HG02623 (cell line): ENCODE data around the gene MICAL2.

Source experiments
- ATAC-seq: cut with Tn5 transposase; IDR thresholded peaks from one replicate; pipeline ENCODE4 v1.9.1; 2021; ENCODE audit warnings: moderate library complexity; ENCODE audit not compliant: unreplicated experiment

The MICAL2 gene

GRCh38 chr11:12098601-12099000, 11.8 kb upstream of the MICAL2 start:
- no peak for ATAC-seq

- ATAC-seq, result no peak
Measured at GRCh38 chr11:12099132-12099873, 11.1 kb upstream of the MICAL2 start.

DNA sequence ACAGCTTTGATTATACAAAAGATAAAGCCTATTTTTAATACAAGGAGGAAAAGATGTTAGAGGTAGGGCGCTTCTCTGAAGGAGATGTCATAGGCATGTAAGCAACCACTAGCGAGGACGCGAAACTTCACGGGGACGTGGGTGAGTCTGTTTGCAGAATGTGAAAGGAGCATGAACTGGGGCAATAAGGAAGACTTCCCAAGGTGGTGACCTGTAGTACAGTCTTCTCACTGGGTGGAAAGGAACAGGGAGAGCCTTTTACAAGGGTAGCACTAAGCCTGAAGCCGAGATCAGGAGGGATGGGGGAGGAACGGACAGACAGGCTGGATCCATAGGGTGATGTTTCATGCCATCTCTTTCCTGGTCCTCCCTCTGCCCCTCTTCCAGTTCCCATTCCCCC, 10.0 kb upstream of the MICAL2 start:
- ATAC-seq, result no peak

GRCh38 chr11:12100841-12101242, 9.5 kb upstream of the MICAL2 start:
- no peak for ATAC-seq

- ATAC-seq, result no peak
Measured at GRCh38 chr11:12101318-12101717, 9.1 kb upstream of the MICAL2 start.

- no peak for ATAC-seq
Measured at GRCh38 chr11:12102588-12103410, 7.6 kb upstream of the MICAL2 start.

GRCh38 chr11:12103411-12104225, 6.8 kb upstream of the MICAL2 start:
- ATAC-seq, result no peak

GRCh38 chr11:12105471-12105870, 4.9 kb upstream of the MICAL2 start:
- no peak for ATAC-seq

GRCh38 chr11:12106101-12106500, 4.3 kb upstream of the MICAL2 start:
- no peak for ATAC-seq

DNA sequence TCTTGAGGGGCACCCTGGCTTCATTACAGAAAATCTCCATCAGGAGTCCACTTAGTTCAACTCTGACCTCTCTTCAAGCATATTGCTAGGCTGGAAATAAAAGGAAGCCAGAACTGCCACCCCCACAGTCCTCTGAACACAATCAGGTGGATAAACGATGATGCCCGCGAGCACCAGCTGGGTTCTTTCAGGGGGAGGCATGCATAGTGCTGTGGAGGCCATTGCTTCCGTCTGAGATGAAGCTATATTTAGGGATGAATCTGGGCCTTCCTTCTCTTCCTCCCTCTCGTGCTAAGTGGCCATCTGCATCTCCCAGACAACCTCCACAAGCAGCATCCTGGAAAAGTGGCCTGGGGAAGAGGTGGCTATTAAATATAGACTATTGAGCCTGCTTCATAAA, 3.9 kb upstream of the MICAL2 start:
- ATAC-seq, result no peak

- no peak for ATAC-seq
Measured at GRCh38 chr11:12108875-12109453, 1.4 kb upstream of the MICAL2 start.

GRCh38 chr11:12109591-12110196, 696 bp upstream of the MICAL2 start:
- no peak for ATAC-seq

DNA sequence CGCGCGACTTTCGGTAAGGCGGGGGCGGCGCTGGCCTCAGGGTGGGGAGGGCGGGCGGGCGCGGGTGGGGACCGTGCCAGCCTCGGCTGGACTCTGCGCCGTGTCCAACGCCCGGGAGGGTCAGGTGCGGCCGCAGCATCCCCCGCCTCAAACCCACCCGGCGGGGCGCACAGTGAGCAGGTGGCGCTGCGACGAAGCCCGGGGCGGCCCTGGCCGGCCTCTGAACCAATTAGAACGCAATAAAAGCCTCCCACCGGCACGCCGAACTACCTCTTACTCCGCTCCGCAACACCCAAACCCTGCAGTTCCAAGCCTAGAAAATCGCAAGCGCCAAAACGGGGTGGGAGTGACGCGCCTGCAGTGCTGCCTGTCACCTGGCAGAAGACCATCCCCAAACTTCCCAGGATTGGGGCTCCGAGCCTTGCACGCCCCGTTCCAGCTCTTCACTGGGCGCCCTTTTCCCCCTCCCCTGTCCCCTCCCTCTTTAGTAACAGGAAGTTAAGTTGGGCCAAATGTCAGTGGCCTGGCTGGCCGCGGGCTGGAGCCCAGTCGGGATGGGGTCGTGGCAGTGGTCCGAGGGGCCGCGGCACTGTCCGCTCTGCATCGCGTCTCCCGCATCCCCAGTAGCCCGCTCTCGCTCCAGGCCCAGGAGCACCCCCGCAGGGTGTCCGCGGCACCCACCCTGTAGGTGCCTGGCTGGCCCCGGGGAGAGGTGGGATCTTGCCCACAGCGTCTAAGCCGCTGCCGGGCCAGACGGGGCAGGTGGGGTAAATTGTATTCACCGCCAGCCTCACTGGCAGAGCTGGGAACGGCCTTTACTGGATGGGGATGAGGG, 541 bp downstream of the MICAL2 start:
- peak; percentile 13 for ATAC-seq

DNA sequence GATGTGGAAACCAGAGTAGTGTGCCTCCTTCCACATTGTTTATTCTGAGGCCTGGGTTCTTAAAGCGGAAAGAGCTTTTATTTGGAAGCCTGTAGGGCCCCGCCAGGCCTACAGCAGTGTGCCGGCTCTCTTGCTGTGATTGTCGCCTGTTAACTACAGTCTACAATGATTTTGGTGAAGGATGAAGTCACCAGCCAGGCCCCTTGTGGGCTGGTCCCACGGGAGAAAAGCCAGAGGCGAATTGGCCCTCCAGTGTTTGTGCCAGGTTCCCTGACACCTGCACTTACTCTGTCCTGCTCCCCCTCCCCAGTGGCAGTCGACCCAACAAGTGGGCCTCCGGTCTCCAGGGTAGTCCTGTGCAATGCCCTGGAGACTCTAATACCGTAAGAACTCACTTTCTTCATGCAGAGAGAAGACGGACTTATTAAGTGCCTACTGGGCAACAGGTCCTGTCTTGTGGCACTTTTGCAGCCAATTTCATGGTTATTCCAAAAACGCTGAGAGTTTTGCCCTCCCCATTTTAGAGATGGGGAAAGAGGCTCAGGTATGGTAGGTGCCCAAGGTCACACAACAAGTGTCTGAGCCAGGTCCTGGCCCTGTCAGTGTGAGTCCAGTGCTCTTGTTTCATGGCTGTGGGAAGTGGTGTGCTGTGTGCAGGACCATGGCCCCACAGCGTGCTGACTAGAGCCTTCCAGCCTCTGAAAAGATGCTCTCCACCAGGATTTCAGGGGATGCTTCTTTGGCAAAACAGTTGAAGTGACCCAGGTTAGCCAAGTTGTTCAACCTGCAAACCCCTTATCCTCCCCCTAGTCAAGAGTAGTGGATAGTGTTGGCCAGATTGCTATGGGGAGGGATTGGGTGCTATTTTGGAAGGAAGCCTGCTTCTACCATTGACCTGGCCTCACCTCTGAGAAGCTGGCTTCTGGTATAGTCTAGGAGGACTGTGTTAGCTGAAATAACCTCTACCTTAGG, 1.4 kb downstream of the MICAL2 start:
- ATAC-seq, result no peak

DNA sequence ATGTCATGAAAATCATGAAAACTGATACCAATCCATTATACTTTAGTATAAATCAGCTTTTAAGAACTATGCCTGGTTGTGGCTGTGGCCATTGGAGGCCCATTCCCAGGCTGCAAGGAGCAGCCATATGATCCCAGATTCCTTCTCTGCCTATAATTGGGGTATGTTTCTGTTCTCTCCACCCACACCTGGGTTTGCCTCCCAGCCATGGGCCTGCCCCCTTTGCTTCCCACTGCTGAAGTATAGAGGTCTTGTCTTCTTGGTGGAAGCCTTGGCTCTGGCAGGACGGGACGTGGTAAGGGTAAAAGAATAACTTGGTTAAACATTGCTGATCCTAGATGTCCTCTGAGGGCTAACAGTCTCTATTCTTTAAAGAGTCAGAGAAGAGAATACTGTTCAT, 2.4 kb downstream of the MICAL2 start:
- no peak for ATAC-seq

DNA sequence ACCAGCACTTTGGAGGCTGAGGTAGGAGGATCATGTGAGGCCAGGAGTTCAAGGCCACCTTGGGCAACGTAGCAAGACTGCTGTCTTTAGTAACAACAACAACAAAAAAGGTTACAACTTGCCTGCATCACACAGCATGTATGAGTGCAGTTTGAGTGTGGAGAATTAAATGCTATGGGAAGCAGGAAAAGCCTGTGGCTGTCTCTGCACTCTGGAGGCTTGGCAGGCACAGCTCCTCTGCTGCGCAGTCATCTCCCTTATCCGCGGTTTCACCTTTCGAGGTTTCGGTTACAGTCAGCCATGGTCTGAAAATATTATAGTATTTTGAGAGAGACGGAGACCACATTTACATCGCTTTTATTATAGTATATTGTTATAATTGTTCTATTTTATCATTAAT, 2.9 kb downstream of the MICAL2 start:
- no peak for ATAC-seq

DNA sequence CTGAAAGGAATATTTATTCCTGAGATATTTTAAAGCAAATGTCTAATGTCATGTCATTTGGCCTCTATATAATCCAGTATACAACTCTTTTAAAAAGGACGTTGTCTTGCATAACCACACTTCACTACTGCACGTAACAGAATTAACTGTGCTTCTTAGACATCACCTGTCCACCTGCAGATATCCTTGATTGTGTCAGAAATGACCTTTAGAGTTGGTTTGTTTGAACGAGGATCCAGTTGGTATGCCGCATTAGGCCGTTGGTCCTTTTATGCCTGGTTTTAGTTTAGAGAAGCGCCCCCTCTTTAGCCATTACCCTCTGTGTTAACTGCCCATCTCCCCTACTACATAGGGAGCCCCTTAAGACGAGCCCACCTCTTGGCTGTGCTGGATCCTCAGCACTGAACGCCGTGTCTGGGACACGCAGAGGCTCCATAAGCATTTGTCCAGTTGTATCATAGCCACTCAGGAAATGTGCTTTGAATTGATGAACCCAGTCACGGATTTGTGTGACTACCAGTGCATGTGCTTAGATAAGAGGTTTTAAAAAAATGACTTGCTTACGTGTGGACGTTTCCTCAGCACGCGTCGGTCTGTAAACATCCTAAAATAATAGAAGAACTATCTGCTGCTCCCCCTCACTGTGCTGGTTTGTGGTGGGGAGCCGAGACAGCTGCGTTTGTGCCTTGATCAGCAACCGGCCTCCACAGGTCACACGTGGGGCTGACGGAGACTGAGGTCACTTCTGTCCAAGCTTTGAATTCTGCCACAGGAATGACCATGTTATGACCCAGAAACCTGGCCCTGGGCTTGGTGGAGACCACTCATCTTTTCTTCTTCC, 4.0 kb downstream of the MICAL2 start:
- ATAC-seq, result no peak
